Body of pancreas (tissue), 4 donors: ENCODE measurements around the gene ZNF770. TPM values are rescaled to one million over a fixed set of nuclear protein-coding genes. Genes with fewer than 3 reads are reported as not detected.
"Not testable (repeated sequence)": the region's sequence is repeated elsewhere in the genome, so short reads cannot be mapped to it uniquely, and the experiment has no call there.

Experiments used
- ATAC-seq: fragments of 150-250 bp; one replicate; pipeline ENCODE4 v1.9.1; 2016
- DNase-seq, 4 donors: peaks; one replicate each; pipeline ENCODE4 v3.0.0-alpha.2; 2019
- H3K27ac ChIP-seq, 4 donors: fragments of 200-600 bp; sonication (generic); 1 replicate in 3 of 4; 2 replicates in 1 of 4; pipeline versions ENCODE4 v1.5.1 to v1.6.1; 2016 to 2019; ENCODE audit warnings: mild to moderate bottlenecking in 1 of 4, mixed read lengths in 1 of 4, moderate library complexity in 1 of 4
- H3K27me3 ChIP-seq, 2 donors: fragments of 200-600 bp; sonication (generic); one replicate each; pipeline ENCODE4 v1.6.0; 2016; ENCODE audit warnings: mild to moderate bottlenecking in 1 of 2
- H3K36me3 ChIP-seq, 2 donors: fragments of 200-600 bp; sonication (generic); replicated peaks in 1 of 2; 2 replicates each; pipeline ENCODE4 v1.5.1; 2016; ENCODE audit warnings: low read depth in 2 of 2; ENCODE audit not compliant: insufficient read depth in 1 of 2
- H3K4me1 ChIP-seq: fragments of 200-600 bp; sonication (generic); one replicate; pipeline ENCODE4 v1.6.0; 2016
- H3K4me3 ChIP-seq, 2 donors: fragments of 200-600 bp; sonication (generic); 1 replicate in 1 of 2; 2 replicates in 1 of 2; pipeline ENCODE4 v1.5.1; 2016 to 2019
- H3K9me3 ChIP-seq, 3 donors: fragments of 200-600 bp; sonication (generic); 1 replicate in 2 of 3; 2 replicates in 1 of 3; pipeline ENCODE4 v1.5.1; 2016
- CTCF ChIP-seq, 7 experiments: fragments of 450-650 bp in 4 of 7; fragments of 200-600 bp in 3 of 7; sonication (generic) in 3 of 7; IDR thresholded peaks; one replicate each; pipeline ENCODE4 v1.5.1; 2016 to 2019; ENCODE audit warnings: antibody characterized with exemption in 7 of 7
- POLR2A ChIP-seq, 3 donors: fragments of 450-650 bp; IDR thresholded peaks; one replicate each; pipeline ENCODE4 v1.6.1; 2016; ENCODE audit warnings: antibody characterized with exemption in 3 of 3, mild to moderate bottlenecking in 2 of 3
- WGBS, 2 donors: methylation state at CpG; one replicate each; pipeline ENCODE4 v1.1.5; 2017; 5-methylcytosine and 5-hydroxymethylcytosine counted together
- intact Hi-C: fragments of 100-400 bp; cut with DNase I; formaldehyde crosslinking; loops from one replicate; pipeline ENCODE4 v1.15.1; 2023
- total RNA-seq, 2 donors: library from RNA; depleted of rRNA; stranded (reverse); fragments of >200 nt; gene quantifications; one replicate each; pipeline ENCODE4 v1.1.0, GENCODE V29; 2016

Gene ZNF770
- total RNA-seq, 2 donors from 2014 or later = 7.6 to 11.2 TPM

- Histone ChIP-seq H3K4me1 (peaks cover 33% of the 10 kb centered on the region), H3K27me3 (no peaks in the 10 kb centered on the region), H3K4me3 (no peak overlapping the region), H3K9me3 (no peaks in the 10 kb centered on the region), H3K36me3 (peaks cover 2 to 7% of the 10 kb centered on the region in 2 donors), H3K27ac (no peak overlapping the region)
- intact Hi-C loops = no loop called here
- no peak for DNase-seq
- ATAC-seq = no peak
- whole genome bisulfite sequencing, 2 donors = 61 to 72% methylated on average over 9 of the region's 9 CpGs
- TF ChIP-seq POLR2A (IDR thresholded peaks at IDR 0.05) (no peak), CTCF (IDR thresholded peaks at IDR 0.05) (no peak)
Measured at GRCh38 chr15:34984889-34985630, 3.0 kb downstream of the ZNF770 start.

- Histone ChIP-seq H3K4me3 (no peak overlapping the region), H3K4me1 (no peaks in the 10 kb centered on the region), H3K27ac (no peak overlapping the region), H3K36me3 (peaks cover 0 to 3% of the 10 kb centered on the region in 2 donors), H3K27me3 (no peaks in the 10 kb centered on the region), H3K9me3 (no peaks in the 10 kb centered on the region)
- ATAC-seq (no peak), DNase-seq (no peak)
- intact Hi-C loops = no loop called here
- no peak for TF ChIP-seq POLR2A (IDR thresholded peaks at IDR 0.05)
- TF ChIP-seq CTCF (IDR thresholded peaks at IDR 0.05) = no peak
- WGBS, 2 donors = 42 to 63% methylated on average over 2 of the region's 2 CpGs
Measured at GRCh38 chr15:34976743-34977142, 11.3 kb downstream of the ZNF770 start.

GRCh38 chr15:34976073-34976472 is 12.0 kb downstream of the ZNF770 start:
- Histone ChIP-seq H3K36me3 (no peaks in the 10 kb centered on the region), H3K27ac (no peak overlapping the region), H3K4me1 (no peaks in the 10 kb centered on the region), H3K9me3 (no peaks in the 10 kb centered on the region), H3K4me3 (no peak overlapping the region), H3K27me3 (no peaks in the 10 kb centered on the region)
- no peak for DNase-seq
- intact Hi-C loops = no loop called here
- WGBS, 2 donors = 89 to 98% methylated on average over 2 of the region's 2 CpGs
- TF ChIP-seq POLR2A (IDR thresholded peaks at IDR 0.05) = no peak
- TF ChIP-seq CTCF (IDR thresholded peaks at IDR 0.05) = no peak
- ATAC-seq = no peak

DNA sequence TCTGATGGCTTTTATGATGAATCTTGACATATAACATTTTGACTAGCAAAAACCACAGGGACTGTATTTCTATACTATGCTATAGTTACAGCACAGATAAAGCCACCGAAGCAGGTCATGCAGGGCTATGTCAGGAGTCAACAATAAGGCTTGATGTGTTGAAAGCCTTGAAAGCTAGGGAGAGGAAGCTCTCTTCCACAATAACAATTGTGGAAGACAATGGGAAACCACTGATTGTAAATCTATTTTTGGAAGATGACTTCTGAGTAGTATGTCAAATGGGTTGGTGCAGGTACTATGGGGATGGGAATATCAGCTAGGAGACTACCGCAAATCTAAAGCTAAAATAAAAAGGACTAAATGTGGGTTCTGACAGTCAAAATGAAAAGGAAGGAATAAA is 14.6 kb downstream of the ZNF770 start:
- peaks cover 4% of the 10 kb centered on the region for H3K4me1 ChIP-seq
- ATAC-seq = no peak
- intact Hi-C loops = no loop called here
- H3K4me3 ChIP-seq = no peak overlapping the region
- no peaks in the 10 kb centered on the region for H3K9me3 ChIP-seq
- WGBS, 2 donors = 59 to 81% methylated on average over 2 of the region's 2 CpGs
- no peaks in the 10 kb centered on the region for H3K27me3 ChIP-seq
- DNase-seq = no peak
- H3K36me3 ChIP-seq = no peaks in the 10 kb centered on the region
- TF ChIP-seq CTCF (IDR thresholded peaks at IDR 0.05) (no peak), POLR2A (IDR thresholded peaks at IDR 0.05) (no peak)
- H3K27ac ChIP-seq = no peak overlapping the region

DNA sequence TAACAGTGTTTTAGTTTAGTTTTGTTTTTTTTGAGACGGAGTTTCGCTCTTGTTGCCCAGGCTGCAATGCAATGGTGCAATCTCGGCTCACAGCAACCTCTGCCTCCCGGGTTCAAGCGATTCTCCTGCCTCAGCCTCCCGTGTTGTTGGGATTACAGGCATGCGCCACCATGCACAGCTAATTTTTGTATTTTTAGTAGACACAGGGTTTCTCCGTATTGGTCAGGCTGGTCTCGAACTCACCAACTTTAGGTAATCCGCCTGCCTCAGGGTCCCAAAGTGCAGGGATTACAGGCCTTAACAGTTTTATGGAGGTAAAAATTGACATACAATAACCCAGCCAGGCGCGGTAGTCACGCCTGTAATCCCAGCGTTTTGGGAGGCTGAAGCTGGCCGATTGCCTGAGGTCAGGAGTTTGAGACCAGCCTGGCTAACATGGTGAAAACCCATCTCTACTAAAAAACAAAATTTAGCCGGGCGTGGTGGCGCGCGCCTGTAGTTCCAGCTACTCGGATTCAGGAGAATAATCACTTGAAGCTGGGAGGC is 17.9 kb downstream of the ZNF770 start:
- ATAC-seq, H3K36me3 ChIP-seq, intact Hi-C loops, H3K27me3 ChIP-seq, H3K9me3 ChIP-seq, DNase-seq: not testable (repeated sequence)
- Histone ChIP-seq H3K27ac (peak overlapping the region in 1 of 4 donors; percentile 85), H3K4me1 (peaks cover 27% of the 10 kb centered on the region), H3K4me3 (peak overlapping the region in 1 of 2 donors; percentile 73)
- WGBS, 2 donors = 64 to 65% methylated on average over 21 of the region's 21 CpGs
